Neuronal stem cell (in vitro differentiated cells): Measurements from ENCODE around the gene NTF3.
A peak's percentile ranks its signal among the peaks of the same experiment; 100 is the strongest.

Experiments
- DNase-seq: peaks from one replicate; pipeline ENCODE4 v3.0.0-alpha.2; 2013; ENCODE audit warnings: low spot score
- H2AFZ ChIP-seq: one replicate; pipeline ENCODE4 v1.6.1; 2013; ENCODE audit warnings: mild to moderate bottlenecking, low read length, inconsistent platforms
- H2AK5ac ChIP-seq: 2 replicates; pipeline ENCODE4 v1.6.1; 2013; ENCODE audit warnings: low read depth, mild to moderate bottlenecking, inconsistent platforms, low read length, moderate library complexity, mixed read lengths
- H2BK120ac ChIP-seq: 2 replicates; pipeline ENCODE4 v1.6.1; 2013; ENCODE audit warnings: low read depth, mild to moderate bottlenecking, inconsistent platforms, low read length, moderate library complexity, mixed read lengths
- H2BK12ac ChIP-seq: one replicate; pipeline ENCODE4 v1.6.1; 2013; ENCODE audit warnings: low read length, inconsistent platforms
- H2BK15ac ChIP-seq: 2 replicates; pipeline ENCODE4 v1.6.1; 2013; ENCODE audit warnings: mild to moderate bottlenecking, low read length, inconsistent platforms, mixed read lengths
- H2BK5ac ChIP-seq: one replicate; pipeline ENCODE4 v1.6.1; 2013; ENCODE audit warnings: inconsistent platforms, mild to moderate bottlenecking, low read length, moderate library complexity
- H3K14ac ChIP-seq: one replicate; pipeline ENCODE4 v1.6.1; 2013; ENCODE audit warnings: low read length, inconsistent platforms
- H3K18ac ChIP-seq: 2 replicates; pipeline ENCODE4 v1.6.1; 2013; ENCODE audit warnings: low read length, inconsistent platforms
- H3K23ac ChIP-seq: 2 replicates; pipeline ENCODE4 v1.6.1; 2013; ENCODE audit warnings: low read depth, mild to moderate bottlenecking, mixed read lengths, low read length, inconsistent platforms; ENCODE audit not compliant: poor library complexity
- H3K27ac ChIP-seq: replicated peaks from 3 replicates; pipeline ENCODE4 v1.5.1; 2013; ENCODE audit warnings: low read length, inconsistent platforms
- H3K27me3 ChIP-seq, 3 experiments: 2 replicates each; pipeline ENCODE4 v1.6.1; 2013; ENCODE audit warnings: low read length in 3 of 3, mild to moderate bottlenecking in 2 of 3, inconsistent platforms in 1 of 3, low read depth in 1 of 3, mixed read lengths in 1 of 3, moderate library complexity in 1 of 3; ENCODE audit not compliant: control insufficient read depth in 3 of 3, insufficient read depth in 3 of 3
- H3K36me3 ChIP-seq, 2 donors: replicated peaks in 1 of 2; 2 replicates each; pipeline ENCODE4 v1.6.1; 2013; ENCODE audit warnings: low read length in 2 of 2; ENCODE audit not compliant: control insufficient read depth in 2 of 2, insufficient read depth in 2 of 2
- H3K4ac ChIP-seq: 2 replicates; pipeline ENCODE4 v1.6.1; 2013; ENCODE audit warnings: inconsistent platforms, mild to moderate bottlenecking, low read length, moderate library complexity
- H3K4me1 ChIP-seq, 2 donors: 1 replicate in 1 of 2; 2 replicates in 1 of 2; pipeline ENCODE4 v1.6.1; 2013; ENCODE audit warnings: low read length in 2 of 2, low read depth in 1 of 2; ENCODE audit not compliant: control insufficient read depth in 2 of 2, insufficient read depth in 1 of 2
- H3K4me2 ChIP-seq: one replicate; pipeline ENCODE4 v1.6.1; 2013; ENCODE audit warnings: mild to moderate bottlenecking, low read length, inconsistent platforms; ENCODE audit not compliant: insufficient read depth, poor library complexity, severe bottlenecking
- H3K4me3 ChIP-seq, 2 donors: 2 replicates each; pipeline ENCODE4 v1.5.1; 2013; ENCODE audit warnings: low read length in 2 of 2, mild to moderate bottlenecking in 2 of 2, inconsistent platforms in 1 of 2, moderate library complexity in 1 of 2
- H3K79me1 ChIP-seq: one replicate; pipeline ENCODE4 v1.6.1; 2013; ENCODE audit warnings: low read depth, mild to moderate bottlenecking, inconsistent platforms, low read length, moderate library complexity
- H3K9ac ChIP-seq: one replicate; pipeline ENCODE4 v1.6.1; 2013; ENCODE audit warnings: mild to moderate bottlenecking, low read depth, low read length, inconsistent platforms; ENCODE audit not compliant: poor library complexity
- H3K9me3 ChIP-seq, 2 donors: replicated peaks in 1 of 2; 2 replicates each; pipeline versions ENCODE3 to v1.6.1; 2013; ENCODE audit warnings: low read length in 2 of 2, mild to moderate bottlenecking in 2 of 2, inconsistent platforms in 1 of 2, low read depth in 1 of 2, mixed read lengths in 1 of 2, moderate library complexity in 1 of 2; ENCODE audit not compliant: control insufficient read depth in 2 of 2, insufficient read depth in 1 of 2
- H4K8ac ChIP-seq: one replicate; pipeline ENCODE4 v1.6.1; 2013; ENCODE audit warnings: low read depth, mild to moderate bottlenecking, inconsistent platforms, low read length, moderate library complexity
- H4K91ac ChIP-seq: one replicate; pipeline ENCODE4 v1.6.1; 2013; ENCODE audit warnings: low read length, low read depth, mild to moderate bottlenecking, inconsistent platforms; ENCODE audit not compliant: poor library complexity
- WGBS, 2 donors: extraction: QIAGEN DNeasy Blood & Tissue Kit; methylation state at CpG; one replicate each; pipeline ENCODE4 v1.1.7; 2013; ENCODE audit warnings: missing lambda C conversion rate in 2 of 2, mixed read lengths in 1 of 2; ENCODE audit not compliant: insufficient read length in 2 of 2, insufficient replicate concordance in 1 of 2; ENCODE audit errors: extremely low coverage in 2 of 2; 5-methylcytosine and 5-hydroxymethylcytosine counted together

NTF3 gene

GRCh38 chr12:5505116-5505515 is 73.2 kb downstream of the NTF3 start:
- no peak for DNase-seq
- WGBS, 2 donors = no CpG with 5 or more reads among the region's 4 CpGs

GRCh38 chr12:5505751-5506150 is 73.8 kb downstream of the NTF3 start:
- no CpG with 5 or more reads among the region's 2 CpGs for WGBS, 2 donors
- H2AFZ ChIP-seq = no peak overlapping the region

More at GRCh38 chr12:5505116-5505515, 73.2 kb downstream of the NTF3 start:
- H2BK12ac ChIP-seq = no peak overlapping the region
- H3K23ac ChIP-seq = no peak overlapping the region
- H3K4ac ChIP-seq = no peak overlapping the region
- no peak overlapping the region for H4K91ac ChIP-seq
- H2AFZ ChIP-seq = no peak overlapping the region
- no peak overlapping the region for H3K14ac ChIP-seq
- H3K9me3 ChIP-seq = no peaks in the 10 kb centered on the region
- H3K27ac ChIP-seq = no peak overlapping the region
- H3K79me1 ChIP-seq = no peaks in the 10 kb centered on the region
- no peak overlapping the region for H2AK5ac ChIP-seq
- H4K8ac ChIP-seq = no peak overlapping the region
- H2BK5ac ChIP-seq = no peak overlapping the region
- no peak overlapping the region for H3K4me2 ChIP-seq
- H3K36me3 ChIP-seq = no peaks in the 10 kb centered on the region
- H3K4me3 ChIP-seq = no peak overlapping the region
- no peak overlapping the region for H3K9ac ChIP-seq
- H3K18ac ChIP-seq = no peak overlapping the region
- peaks cover 0 to 7% (median 0%) of the 10 kb centered on the region in 3 experiments for H3K27me3 ChIP-seq
- no peak overlapping the region for H2BK15ac ChIP-seq
- no peaks in the 10 kb centered on the region for H3K4me1 ChIP-seq
- H2BK120ac ChIP-seq = no peak overlapping the region

GRCh38 chr12:5506295-5506694 is 74.4 kb downstream of the NTF3 start:
- Histone ChIP-seq H3K9me3 (no peaks in the 10 kb centered on the region), H4K8ac (no peak overlapping the region), H3K23ac (peak overlapping the region; percentile 40), H3K36me3 (no peaks in the 10 kb centered on the region), H2AK5ac (no peak overlapping the region), H3K4ac (no peak overlapping the region), H2AFZ (no peak overlapping the region), H3K4me3 (no peak overlapping the region), H2BK120ac (no peak overlapping the region), H3K9ac (no peak overlapping the region), H2BK5ac (no peak overlapping the region), H3K4me1 (no peaks in the 10 kb centered on the region), H2BK12ac (no peak overlapping the region), H3K79me1 (no peaks in the 10 kb centered on the region), H3K4me2 (no peak overlapping the region), H3K14ac (no peak overlapping the region), H3K27me3 (peaks cover 0 to 7% (median 0%) of the 10 kb centered on the region in 3 experiments), H2BK15ac (no peak overlapping the region), H3K18ac (peak overlapping the region; percentile 59), H3K27ac (no peak overlapping the region), H4K91ac (no peak overlapping the region)
- no CpG with 5 or more reads among the region's 4 CpGs for WGBS, 2 donors
- DNase-seq = no peak

More at GRCh38 chr12:5505751-5506150, 73.8 kb downstream of the NTF3 start:
- no peak overlapping the region for H2BK5ac ChIP-seq
- H4K8ac ChIP-seq = no peak overlapping the region
- H3K27me3 ChIP-seq = peaks cover 0 to 7% (median 0%) of the 10 kb centered on the region in 3 experiments
- no peak overlapping the region for H3K4ac ChIP-seq
- H2BK120ac ChIP-seq = no peak overlapping the region
- no peak overlapping the region for H2BK15ac ChIP-seq
- H3K23ac ChIP-seq = no peak overlapping the region
- peak overlapping the region; percentile 57 for H3K18ac ChIP-seq
- no peak overlapping the region for H3K4me3 ChIP-seq
- H4K91ac ChIP-seq = no peak overlapping the region
- H3K36me3 ChIP-seq = no peaks in the 10 kb centered on the region
- H3K14ac ChIP-seq = no peak overlapping the region
- H2AK5ac ChIP-seq = no peak overlapping the region
- no peak overlapping the region for H3K4me2 ChIP-seq
- H3K4me1 ChIP-seq = no peaks in the 10 kb centered on the region
- no peak overlapping the region for H3K9ac ChIP-seq
- no peak overlapping the region for H2BK12ac ChIP-seq
- H3K79me1 ChIP-seq = no peaks in the 10 kb centered on the region
- no peaks in the 10 kb centered on the region for H3K9me3 ChIP-seq
- no peak for DNase-seq
- H3K27ac ChIP-seq = no peak overlapping the region

DNA sequence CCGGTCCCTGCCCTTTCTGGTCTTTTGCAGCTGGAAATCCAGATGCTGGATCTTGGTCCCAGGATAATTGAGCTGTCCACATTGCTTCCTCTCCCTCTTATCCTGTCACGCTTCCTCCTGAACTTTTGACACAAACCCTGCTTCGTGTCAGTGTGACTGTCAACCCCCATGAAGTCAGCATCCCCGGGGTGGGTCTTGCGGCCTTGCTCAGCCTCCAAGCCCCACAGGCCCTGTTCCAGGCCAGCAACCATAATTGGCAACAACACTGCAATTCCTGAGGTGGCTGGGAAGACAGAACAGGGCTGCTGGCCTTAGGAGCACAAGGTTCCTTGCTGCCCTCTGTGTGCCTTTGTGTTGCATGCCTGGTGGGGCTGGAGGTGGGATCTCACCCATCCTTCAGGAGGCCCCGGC is 74.9 kb downstream of the NTF3 start:
- H3K27ac ChIP-seq = no peak overlapping the region

More for the DNA sequence above, 74.9 kb downstream of the NTF3 start:
- Histone ChIP-seq H3K4me2 (no peak overlapping the region), H3K9ac (no peak overlapping the region), H2BK15ac (no peak overlapping the region), H3K23ac (no peak overlapping the region), H3K9me3 (no peaks in the 10 kb centered on the region), H2AFZ (no peak overlapping the region), H3K4ac (no peak overlapping the region), H2AK5ac (peak overlapping the region; percentile 31), H3K14ac (peak overlapping the region; percentile 31), H4K91ac (no peak overlapping the region), H3K18ac (no peak overlapping the region), H3K36me3 (no peaks in the 10 kb centered on the region), H2BK120ac (no peak overlapping the region), H3K4me3 (no peak overlapping the region), H4K8ac (no peak overlapping the region), H3K4me1 (peaks cover 0 to under 1% of the 10 kb centered on the region in 2 donors), H2BK5ac (no peak overlapping the region), H3K27me3 (peaks cover 0 to 7% (median 0%) of the 10 kb centered on the region in 3 experiments), H3K79me1 (no peaks in the 10 kb centered on the region), H2BK12ac (no peak overlapping the region)
- WGBS, 2 donors = no CpG with 5 or more reads among the region's 6 CpGs
- DNase-seq = no peak
